GM21528 (cell line): ENCODE data around the gene IGSF21.

Experiments
- ATAC-seq: cut with Tn5 transposase; IDR thresholded peaks from one replicate; pipeline ENCODE4 v1.9.1; 2021; ENCODE audit warnings: mild to moderate bottlenecking, moderate library complexity; ENCODE audit not compliant: unreplicated experiment, low FRiP score

IGSF21 gene

GRCh38 chr1:18118078-18118477 is 10.5 kb downstream of the IGSF21 start:
- no peak for ATAC-seq

- no peak for ATAC-seq
Measured at GRCh38 chr1:18118491-18118890, 10.9 kb downstream of the IGSF21 start.

- ATAC-seq = no peak
Measured at GRCh38 chr1:18119289-18119688, 11.7 kb downstream of the IGSF21 start.

GRCh38 chr1:18119771-18120377 is 12.3 kb downstream of the IGSF21 start:
- no peak for ATAC-seq

- no peak for ATAC-seq
Measured at GRCh38 chr1:18120638-18121037, 13.0 kb downstream of the IGSF21 start.

- ATAC-seq = no peak
Measured at GRCh38 chr1:18121072-18121820, 13.6 kb downstream of the IGSF21 start.

GRCh38 chr1:18123467-18123992 is 15.9 kb downstream of the IGSF21 start:
- ATAC-seq = no peak

- ATAC-seq = no peak
Measured at GRCh38 chr1:18124977-18125376, 17.4 kb downstream of the IGSF21 start.

- ATAC-seq = no peak
Measured at GRCh38 chr1:18126616-18127015, 19.0 kb downstream of the IGSF21 start.

- ATAC-seq = no peak
Measured at GRCh38 chr1:18128298-18128697, 20.7 kb downstream of the IGSF21 start.

GRCh38 chr1:18130356-18130755 is 22.8 kb downstream of the IGSF21 start:
- no peak for ATAC-seq

GRCh38 chr1:18132022-18132710 is 24.6 kb downstream of the IGSF21 start:
- ATAC-seq = no peak

- ATAC-seq = no peak
Measured at GRCh38 chr1:18132711-18133541, 25.3 kb downstream of the IGSF21 start.

- ATAC-seq = no peak
Measured at GRCh38 chr1:18134324-18135046, 26.9 kb downstream of the IGSF21 start.

- ATAC-seq = no peak
Measured at GRCh38 chr1:18137759-18138345, 30.3 kb downstream of the IGSF21 start.

GRCh38 chr1:18139198-18139981 is 31.8 kb downstream of the IGSF21 start:
- no peak for ATAC-seq

- ATAC-seq = no peak
Measured at GRCh38 chr1:18140411-18140810, 32.8 kb downstream of the IGSF21 start.

- no peak for ATAC-seq
Measured at GRCh38 chr1:18141661-18142060, 34.1 kb downstream of the IGSF21 start.

GRCh38 chr1:18142471-18142870 is 34.9 kb downstream of the IGSF21 start:
- no peak for ATAC-seq
